Progenitor cell of endocrine pancreas (in vitro differentiated cells): ENCODE results near the gene ATP6AP1. TPM values are rescaled to one million over a fixed set of nuclear protein-coding genes. Genes with fewer than 3 reads are reported as not detected.

Experiments used
- DNase-seq: peaks from one replicate; pipeline ENCODE4 v3.0.0; 2021; ENCODE audit warnings: low spot score; ENCODE audit not compliant: unreplicated experiment
- H3K27ac Mint-ChIP-seq: 2 replicates; pipeline ENCODE4 v1.8.0; 2021; ENCODE audit warnings: mild to moderate bottlenecking, moderate library complexity, mixed read lengths
- H3K27me3 Mint-ChIP-seq: 2 replicates; pipeline ENCODE4 v1.8.0; 2021; ENCODE audit warnings: mixed read lengths
- H3K36me3 Mint-ChIP-seq: 2 replicates; pipeline ENCODE4 v1.8.0; 2022; ENCODE audit warnings: mixed read lengths; ENCODE audit not compliant: insufficient read depth
- H3K4me1 Mint-ChIP-seq: 2 replicates; pipeline ENCODE4 v1.8.0; 2021; ENCODE audit warnings: low read depth, mixed read lengths
- H3K4me3 Mint-ChIP-seq: 2 replicates; pipeline ENCODE4 v1.8.0; 2021; ENCODE audit warnings: low read depth, mild to moderate bottlenecking, moderate library complexity, mixed read lengths
- H3K9me3 Mint-ChIP-seq: 2 replicates; pipeline ENCODE4 v1.8.0; 2021; ENCODE audit warnings: low read depth, mixed read lengths
- CTCF ChIP-seq: fragments of 200-600 bp; sonication (generic); IDR thresholded peaks from one replicate; pipeline ENCODE4 v1.5.0; 2021; ENCODE audit warnings: antibody characterized with exemption, mild to moderate bottlenecking; ENCODE audit not compliant: unreplicated experiment
- total RNA-seq: library from RNA; stranded (reverse); gene quantifications from 2 replicates; pipeline ENCODE4 v1.2.1, GENCODE V29; 2021

Gene ATP6AP1
- total RNA-seq, 1 donor from 2014 or later, result 82.1 TPM

GRCh38 chrX:154464806-154465365, 36.4 kb downstream of the ATP6AP1 start:
- Mint-ChIP-seq H3K27me3 (no peaks in the 10 kb centered on the region), H3K27ac (no peak overlapping the region), H3K9me3 (no peaks in the 10 kb centered on the region), H3K36me3 (peaks cover 7% of the 10 kb centered on the region), H3K4me3 (no peak overlapping the region), H3K4me1 (no peaks in the 10 kb centered on the region)
- no peak for TF ChIP-seq CTCF
- no peak for DNase-seq

GRCh38 chrX:154465601-154466000, 37.1 kb downstream of the ATP6AP1 start:
- Mint-ChIP-seq H3K27ac (no peak overlapping the region), H3K4me1 (no peaks in the 10 kb centered on the region), H3K9me3 (no peaks in the 10 kb centered on the region), H3K27me3 (no peaks in the 10 kb centered on the region), H3K4me3 (no peak overlapping the region), H3K36me3 (peaks cover 7% of the 10 kb centered on the region)
- no peak for DNase-seq
- no peak for TF ChIP-seq CTCF

GRCh38 chrX:154466036-154466435, 37.6 kb downstream of the ATP6AP1 start:
- no peak overlapping the region for H3K27ac Mint-ChIP-seq
- DNase-seq, result no peak
- H3K4me1 Mint-ChIP-seq, result no peaks in the 10 kb centered on the region
- H3K9me3 Mint-ChIP-seq, result no peaks in the 10 kb centered on the region
- H3K4me3 Mint-ChIP-seq, result no peak overlapping the region
- no peak for TF ChIP-seq CTCF
- peaks cover 6% of the 10 kb centered on the region for H3K36me3 Mint-ChIP-seq
- no peaks in the 10 kb centered on the region for H3K27me3 Mint-ChIP-seq

- H3K4me3 Mint-ChIP-seq, result no peak overlapping the region
- no peak for DNase-seq
- peaks cover 6% of the 10 kb centered on the region for H3K36me3 Mint-ChIP-seq
- H3K9me3 Mint-ChIP-seq, result no peaks in the 10 kb centered on the region
- TF ChIP-seq CTCF, result no peak
- no peaks in the 10 kb centered on the region for H3K27me3 Mint-ChIP-seq
- no peaks in the 10 kb centered on the region for H3K4me1 Mint-ChIP-seq
- H3K27ac Mint-ChIP-seq, result no peak overlapping the region
Observed at GRCh38 chrX:154466907-154467306, 38.4 kb downstream of the ATP6AP1 start.

- Mint-ChIP-seq H3K27ac (no peak overlapping the region), H3K36me3 (peaks cover 4% of the 10 kb centered on the region), H3K27me3 (no peaks in the 10 kb centered on the region), H3K9me3 (no peaks in the 10 kb centered on the region), H3K4me3 (no peak overlapping the region), H3K4me1 (no peaks in the 10 kb centered on the region)
- TF ChIP-seq CTCF, result no peak
- DNase-seq, result no peak
Observed at GRCh38 chrX:154467556-154467955, 39.1 kb downstream of the ATP6AP1 start.
